IPS-18c (cell line): ENCODE measurements around the gene ITGAL.
A peak's percentile ranks its signal among the peaks of the same experiment; 100 is the strongest.
"Not testable (repeated sequence)": the region's sequence is repeated elsewhere in the genome, so short reads cannot be mapped to it uniquely, and the experiment has no call there.

Experiments
- H3K4me3 ChIP-seq: 2 replicates; pipeline ENCODE4 v1.7.0; 2013; ENCODE audit warnings: low read depth, mild to moderate bottlenecking, low read length, moderate library complexity; ENCODE audit not compliant: insufficient read depth
- H3K9me3 ChIP-seq: one replicate; pipeline ENCODE4 v1.6.1; 2013; ENCODE audit warnings: mild to moderate bottlenecking, low read length, moderate library complexity; ENCODE audit not compliant: control insufficient read depth, insufficient read depth

The ITGAL gene

DNA sequence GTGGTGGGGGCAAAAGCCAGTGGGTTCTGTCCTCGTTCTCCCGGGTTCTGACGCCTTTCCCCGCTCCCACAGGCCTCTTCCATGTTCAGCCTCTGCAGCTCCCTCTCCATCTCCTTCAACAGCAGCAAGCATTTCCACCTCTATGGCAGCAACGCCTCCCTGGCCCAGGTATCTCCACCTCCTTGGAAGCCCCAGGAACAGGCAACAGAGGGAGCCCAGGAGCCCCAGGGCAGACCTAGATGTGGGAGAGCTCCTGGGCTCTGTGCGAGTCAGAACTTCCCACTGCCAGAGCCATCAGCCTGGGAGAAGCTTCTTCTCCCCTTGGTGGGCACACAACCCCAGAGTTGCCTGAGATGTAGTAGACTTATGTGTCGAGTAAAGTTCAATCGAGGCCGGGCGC, 46.0 kb downstream of the ITGAL start:
- H3K4me3 ChIP-seq = no peak overlapping the region
- no peaks in the 10 kb centered on the region for H3K9me3 ChIP-seq

DNA sequence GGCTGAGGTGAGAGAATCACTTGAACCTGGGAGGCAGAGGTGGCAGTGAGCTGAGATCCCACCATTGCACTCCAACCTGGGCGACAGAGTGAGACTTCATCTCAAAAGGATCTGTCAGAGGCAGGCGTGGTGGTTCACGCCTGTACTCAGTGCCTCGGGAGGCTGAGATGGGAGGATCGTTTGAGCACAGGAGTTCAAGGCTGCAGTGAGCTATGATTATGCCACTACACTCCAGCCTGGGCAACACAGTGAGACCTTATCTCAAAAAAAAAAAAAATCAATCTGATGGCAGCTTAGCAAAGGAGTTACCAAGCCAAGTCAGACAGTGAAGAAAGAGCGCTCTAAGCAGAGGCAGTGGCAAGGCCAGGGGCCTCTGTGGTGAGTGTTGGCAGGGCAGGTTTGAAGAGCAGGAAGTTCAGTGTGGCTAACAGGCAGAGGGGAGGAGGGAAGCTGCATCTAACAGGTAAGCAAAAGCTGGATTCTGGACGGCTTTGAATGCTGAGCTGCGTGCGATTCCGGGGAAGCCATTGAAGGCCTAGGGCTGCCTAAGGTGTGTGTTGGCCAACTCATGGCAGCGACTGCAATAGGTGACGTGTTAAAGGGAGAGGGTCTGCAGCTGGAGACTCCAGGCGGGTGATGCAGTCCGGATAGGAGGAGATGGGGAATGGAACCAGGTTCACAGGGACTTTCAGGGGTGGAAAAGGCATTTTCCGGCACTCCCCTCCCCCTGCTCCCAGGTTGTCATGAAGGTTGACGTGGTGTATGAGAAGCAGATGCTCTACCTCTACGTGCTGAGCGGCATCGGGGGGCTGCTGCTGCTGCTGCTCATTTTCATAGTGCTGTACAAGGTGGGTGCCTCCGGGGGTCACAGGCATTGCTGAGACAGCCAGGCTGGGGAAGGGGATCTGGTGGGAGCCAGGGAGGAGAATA, 46.8 kb downstream of the ITGAL start:
- Histone ChIP-seq H3K9me3 (no peaks in the 10 kb centered on the region), H3K4me3 (no peak overlapping the region)

DNA sequence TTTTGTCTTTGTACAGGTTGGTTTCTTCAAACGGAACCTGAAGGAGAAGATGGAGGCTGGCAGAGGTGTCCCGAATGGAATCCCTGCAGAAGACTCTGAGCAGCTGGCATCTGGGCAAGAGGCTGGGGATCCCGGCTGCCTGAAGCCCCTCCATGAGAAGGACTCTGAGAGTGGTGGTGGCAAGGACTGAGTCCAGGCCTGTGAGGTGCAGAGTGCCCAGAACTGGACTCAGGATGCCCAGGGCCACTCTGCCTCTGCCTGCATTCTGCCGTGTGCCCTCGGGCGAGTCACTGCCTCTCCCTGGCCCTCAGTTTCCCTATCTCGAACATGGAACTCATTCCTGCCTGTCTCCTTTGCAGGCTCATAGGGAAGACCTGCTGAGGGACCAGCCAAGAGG, 48.9 kb downstream of the ITGAL start:
- Histone ChIP-seq H3K9me3 (no peaks in the 10 kb centered on the region), H3K4me3 (no peak overlapping the region)

DNA sequence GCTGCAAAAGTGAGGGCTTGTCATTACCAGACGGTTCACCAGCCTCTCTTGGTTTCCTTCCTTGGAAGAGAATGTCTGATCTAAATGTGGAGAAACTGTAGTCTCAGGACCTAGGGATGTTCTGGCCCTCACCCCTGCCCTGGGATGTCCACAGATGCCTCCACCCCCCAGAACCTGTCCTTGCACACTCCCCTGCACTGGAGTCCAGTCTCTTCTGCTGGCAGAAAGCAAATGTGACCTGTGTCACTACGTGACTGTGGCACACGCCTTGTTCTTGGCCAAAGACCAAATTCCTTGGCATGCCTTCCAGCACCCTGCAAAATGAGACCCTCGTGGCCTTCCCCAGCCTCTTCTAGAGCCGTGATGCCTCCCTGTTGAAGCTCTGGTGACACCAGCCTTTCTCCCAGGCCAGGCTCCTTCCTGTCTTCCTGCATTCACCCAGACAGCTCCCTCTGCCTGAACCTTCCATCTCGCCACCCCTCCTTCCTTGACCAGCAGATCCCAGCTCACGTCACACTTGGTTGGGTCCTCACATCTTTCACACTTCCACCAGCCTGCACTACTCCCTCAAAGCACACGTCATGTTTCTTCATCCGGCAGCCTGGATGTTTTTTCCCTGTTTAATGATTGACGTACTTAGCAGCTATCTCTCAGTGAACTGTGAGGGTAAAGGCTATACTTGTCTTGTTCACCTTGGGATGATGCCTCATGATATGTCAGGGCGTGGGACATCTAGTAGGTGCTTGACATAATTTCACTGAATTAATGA, 49.5 kb downstream of the ITGAL start:
- Histone ChIP-seq H3K9me3 (no peaks in the 10 kb centered on the region), H3K4me3 (no peak overlapping the region)

DNA sequence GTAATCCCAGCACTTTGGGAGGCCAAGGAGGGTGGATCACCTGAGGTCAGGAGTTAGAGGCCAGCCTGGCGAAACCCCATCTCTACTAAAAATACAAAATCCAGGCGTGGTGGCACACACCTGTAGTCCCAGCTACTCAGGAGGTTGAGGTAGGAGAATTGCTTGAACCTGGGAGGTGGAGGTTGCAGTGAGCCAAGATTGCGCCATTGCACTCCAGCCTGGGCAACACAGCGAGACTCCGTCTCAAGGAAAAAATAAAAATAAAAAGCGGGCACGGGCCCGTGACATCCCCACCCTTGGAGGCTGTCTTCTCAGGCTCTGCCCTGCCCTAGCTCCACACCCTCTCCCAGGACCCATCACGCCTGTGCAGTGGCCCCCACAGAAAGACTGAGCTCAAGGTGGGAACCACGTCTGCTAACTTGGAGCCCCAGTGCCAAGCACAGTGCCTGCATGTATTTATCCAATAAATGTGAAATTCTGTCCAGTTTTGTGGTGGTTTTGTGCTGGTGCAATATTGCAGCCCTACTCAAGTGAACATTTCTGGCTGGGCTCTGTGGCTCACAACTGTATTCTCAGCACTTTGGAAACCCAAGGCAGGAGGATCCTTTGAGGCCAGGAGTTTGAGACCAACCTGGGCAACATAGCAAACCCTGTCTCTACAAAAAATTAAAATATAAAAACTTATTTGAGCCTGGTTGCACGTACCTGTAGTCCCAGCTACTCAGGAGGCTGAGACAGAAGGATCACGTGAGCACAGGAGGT, 50.3 kb downstream of the ITGAL start:
- H3K4me3 ChIP-seq, H3K9me3 ChIP-seq: not testable (repeated sequence)

DNA sequence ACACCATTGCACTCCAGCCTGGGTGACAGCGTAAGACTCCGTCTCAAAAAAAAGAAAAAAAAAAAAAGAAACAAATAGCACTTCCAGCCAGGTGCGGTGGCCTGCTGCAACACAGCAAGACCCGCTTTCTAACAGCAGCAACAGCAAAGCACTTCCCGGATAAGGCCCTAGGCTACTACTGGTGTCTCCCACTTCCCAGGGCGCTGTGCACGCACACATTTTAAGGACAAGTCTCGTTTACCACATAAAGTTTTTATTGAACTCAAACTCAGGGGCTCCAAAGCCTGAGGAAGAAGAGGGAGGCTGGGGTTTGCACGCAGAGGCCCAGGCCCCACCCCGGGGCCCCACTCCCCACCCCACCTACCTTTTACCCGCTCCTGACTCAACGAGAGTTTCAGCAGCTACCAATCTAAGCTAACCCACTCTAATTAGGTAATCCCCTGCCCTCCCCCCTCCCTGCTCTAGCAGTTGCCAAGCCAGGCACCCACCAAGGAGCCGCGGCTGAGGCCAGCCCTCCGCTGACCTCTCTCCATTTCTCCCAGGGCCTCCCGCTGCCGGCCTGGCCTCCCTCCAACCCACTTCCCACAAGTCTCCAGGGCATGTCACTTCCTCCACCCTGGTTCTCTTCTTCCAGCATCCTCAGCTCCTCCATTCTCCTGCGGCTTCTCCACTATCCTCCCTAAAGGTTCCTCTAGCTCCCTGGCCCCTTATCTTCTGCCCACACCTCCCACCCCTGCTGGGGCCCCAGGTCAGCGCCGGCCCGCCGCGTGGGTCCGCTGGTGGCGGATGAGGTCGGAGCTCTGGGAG, 51.4 kb downstream of the ITGAL start:
- Histone ChIP-seq H3K4me3 (no peak overlapping the region), H3K9me3 (no peaks in the 10 kb centered on the region)

DNA sequence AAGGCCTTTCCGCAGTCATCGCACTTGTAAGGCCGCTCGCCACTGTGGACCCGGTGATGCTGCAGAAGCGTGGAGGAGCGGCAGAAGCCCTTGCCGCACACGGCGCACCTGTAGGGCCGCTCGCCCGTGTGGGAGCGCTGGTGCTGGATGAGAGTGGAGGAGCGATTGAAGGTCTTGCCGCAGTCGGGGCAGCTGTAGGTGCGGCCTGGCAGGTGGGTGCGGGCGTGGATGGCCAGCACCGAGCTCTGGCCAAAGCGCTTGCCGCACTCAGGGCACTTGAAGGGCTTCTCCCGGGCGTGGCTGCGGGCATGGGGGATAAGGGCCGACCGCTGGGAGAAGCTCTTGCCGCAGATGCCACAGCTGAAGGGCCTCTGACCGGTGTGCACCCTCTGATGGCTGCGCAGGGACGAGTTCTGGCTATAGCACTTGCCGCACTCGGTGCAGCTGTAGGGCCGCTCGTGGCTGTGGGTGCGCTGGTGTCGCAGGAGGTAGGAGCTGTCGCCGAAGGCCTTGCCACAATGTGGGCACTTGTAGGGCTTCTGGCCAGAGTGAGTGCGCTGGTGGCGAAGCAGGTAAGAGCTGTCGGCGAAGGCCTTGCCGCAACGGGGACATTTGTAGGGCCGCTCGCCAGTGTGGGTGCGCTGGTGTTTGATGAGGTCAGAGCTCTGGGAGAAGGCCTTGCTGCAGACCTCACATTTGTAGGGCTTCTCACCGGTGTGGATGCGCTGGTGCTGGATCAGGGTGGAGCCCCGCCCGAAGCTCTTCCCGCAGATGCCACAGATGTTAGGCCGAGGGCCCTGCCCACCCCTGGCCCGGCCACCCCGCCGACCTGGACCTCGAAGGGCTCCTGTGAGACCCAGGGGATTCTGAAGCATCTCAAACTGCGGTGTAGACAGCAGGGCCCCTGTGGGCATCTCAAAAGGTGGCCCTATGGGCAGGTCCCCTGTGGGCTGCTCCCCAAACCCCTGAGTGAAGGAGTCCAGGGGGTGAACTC, 52.3 kb downstream of the ITGAL start:
- no peak overlapping the region for H3K4me3 ChIP-seq
- no peaks in the 10 kb centered on the region for H3K9me3 ChIP-seq

DNA sequence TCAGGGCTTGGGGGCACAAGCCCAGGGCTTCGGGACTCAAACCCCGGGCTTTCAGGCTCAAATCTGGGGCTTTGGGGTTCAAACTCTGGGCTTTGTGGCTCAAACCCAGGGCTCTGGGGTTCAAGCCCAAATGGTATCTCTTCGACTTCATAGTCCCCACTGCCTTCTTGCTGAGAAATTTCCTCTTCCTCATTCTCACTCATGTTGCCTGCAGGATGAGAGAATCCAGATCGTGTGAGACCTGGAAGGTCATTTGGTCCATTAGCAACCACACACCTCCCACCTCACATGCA, 53.2 kb downstream of the ITGAL start:
- peak overlapping the region; percentile 69 for H3K4me3 ChIP-seq

DNA sequence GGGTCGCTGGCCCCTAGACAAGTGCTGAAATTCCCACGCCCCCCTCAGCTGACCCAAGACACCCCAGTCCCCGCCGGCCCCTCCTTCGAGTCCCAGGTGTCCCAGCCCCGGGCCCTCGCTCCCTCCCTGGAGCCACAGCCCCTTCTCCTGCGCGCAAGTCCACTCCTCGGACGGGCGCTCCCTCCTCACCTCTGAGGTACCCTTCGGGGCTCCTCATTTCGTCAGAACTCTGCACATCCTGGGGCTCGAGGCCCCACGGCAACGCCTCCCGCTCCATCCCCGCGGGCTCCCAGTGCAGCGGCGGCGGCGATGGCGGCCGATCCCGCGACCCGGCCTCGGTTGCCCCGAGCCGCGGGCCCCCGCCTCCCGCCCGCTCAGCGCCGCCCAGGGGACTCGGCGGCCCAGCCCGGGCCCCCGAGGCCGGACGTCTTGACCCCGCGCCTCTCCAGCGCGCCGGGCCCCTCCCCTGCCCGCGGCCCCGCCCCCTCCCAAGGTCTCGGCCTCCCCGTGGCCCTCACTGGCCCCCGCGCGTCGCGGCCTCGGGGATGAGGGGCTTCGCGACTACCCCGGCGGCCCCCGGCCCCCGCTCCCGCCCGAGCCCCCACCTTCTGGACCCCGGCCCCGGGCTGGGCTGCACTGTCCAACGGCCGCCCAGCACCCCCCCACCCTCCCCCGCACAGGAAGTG, 53.7 kb downstream of the ITGAL start, which contains the start of gene ZNF768:
ZNF768 (minus strand) TSS at position 430 of the 686 bp plus-strand sequence; CDS start at position 277, 153 bp downstream.
- H3K9me3 ChIP-seq = no peaks in the 10 kb centered on the region
- peak within 1 kb of the TSS; percentile 78 for H3K4me3 ChIP-seq

More for the DNA sequence above, 53.2 kb downstream of the ITGAL start:
- H3K9me3 ChIP-seq = no peaks in the 10 kb centered on the region

DNA sequence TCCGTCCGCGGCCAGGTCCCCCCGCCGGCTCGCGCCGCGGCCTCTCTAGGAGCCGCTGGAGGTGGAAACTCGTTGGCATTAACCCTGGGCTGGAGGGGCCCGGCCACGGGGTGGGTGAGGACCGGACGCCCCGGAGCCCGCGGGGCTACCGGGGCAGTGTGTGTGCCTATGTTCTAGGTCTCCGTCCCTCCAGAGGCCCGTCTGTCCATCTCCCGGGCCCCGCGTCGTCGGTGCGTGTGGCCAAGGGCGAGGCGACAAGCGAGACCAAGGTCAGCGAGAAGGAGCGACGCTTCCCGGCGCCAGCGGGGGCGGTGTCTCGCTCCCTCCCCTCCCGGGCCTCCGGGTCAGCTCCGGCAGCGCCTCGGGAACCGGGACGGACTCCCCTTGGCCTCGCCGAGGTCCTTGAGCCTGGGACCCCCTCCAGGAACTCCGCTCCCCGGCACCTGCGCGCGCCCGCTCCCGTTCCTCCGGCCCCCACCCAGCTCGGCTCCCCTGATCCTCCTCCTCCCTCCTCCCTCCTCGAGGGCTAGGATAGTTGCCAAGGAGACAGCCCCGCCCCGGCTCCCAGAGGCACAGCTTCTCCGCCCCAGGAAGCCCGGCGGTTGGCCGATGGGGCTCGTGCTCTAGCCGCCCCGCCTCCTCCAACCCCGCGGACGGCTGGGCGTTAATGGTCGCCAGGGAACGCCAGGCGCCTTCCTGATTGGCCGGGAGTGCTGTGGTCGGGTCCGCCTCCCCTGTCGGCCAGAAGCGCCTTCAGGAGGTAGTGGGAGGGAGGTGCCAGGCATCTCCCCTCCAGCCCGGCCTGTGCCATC, 54.5 kb downstream of the ITGAL start:
- peak overlapping the region; percentile 78 for H3K4me3 ChIP-seq
- no peaks in the 10 kb centered on the region for H3K9me3 ChIP-seq

DNA sequence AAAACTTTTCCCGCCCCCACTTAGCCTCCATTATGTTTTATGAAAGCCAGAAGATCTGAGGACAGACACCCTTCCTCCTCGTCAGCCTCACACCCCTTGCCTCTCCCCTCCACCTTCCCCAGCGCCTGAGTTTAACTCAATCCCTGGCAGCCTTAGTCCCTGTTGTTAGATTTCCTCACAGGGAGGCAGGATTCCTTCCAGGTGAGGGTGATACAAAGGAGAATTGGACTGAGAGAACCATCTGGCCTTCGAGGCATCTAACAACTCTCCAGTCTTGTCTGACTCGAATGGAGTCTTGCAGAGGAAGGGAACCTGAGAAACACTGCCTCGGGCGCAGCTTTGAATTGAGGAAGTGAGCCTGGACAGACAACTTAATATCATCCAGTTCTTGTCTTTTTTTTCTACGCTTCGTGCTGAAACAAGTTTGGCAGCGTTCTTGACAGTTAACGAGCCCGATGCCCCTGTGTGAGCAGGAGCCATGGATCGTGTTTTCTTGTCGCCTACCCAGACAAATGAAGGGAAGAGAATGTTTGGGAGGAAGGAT, 55.2 kb downstream of the ITGAL start:
- Histone ChIP-seq H3K4me3 (peak overlapping the region; percentile 30; the same call in 1 of the 2 replicates), H3K9me3 (no peaks in the 10 kb centered on the region)

DNA sequence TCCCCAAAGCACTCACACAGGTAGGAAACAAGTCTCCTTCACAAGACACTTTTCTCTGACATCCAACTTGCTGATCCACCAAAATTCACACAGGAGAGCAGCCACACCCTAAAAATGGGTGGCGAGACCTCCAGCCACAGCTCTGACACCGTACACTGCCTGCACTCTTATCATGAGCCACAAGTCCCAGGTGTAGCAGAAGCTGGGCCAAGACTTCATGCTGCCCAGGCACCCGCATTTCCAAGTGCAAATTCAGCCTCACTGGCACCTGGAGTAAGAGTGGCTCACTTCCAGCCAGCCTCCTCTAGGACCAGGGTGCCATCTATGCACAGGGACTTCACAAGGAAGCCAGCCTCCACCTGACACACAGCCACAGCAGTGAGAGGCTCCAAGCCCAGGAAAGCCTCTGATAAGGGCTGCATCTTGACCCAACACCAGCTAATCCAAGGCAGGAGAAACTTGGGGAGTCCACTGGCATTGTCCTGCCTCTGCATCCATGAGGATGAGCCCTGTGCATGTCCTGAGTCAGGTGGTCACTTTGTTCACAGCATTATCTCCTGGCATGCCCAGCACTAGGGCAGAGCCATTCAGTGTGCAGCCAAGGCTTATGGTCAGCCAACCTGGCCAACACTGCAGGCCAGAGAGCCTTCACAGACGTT, 56.4 kb downstream of the ITGAL start:
- H3K4me3 ChIP-seq = no peak overlapping the region
- no peaks in the 10 kb centered on the region for H3K9me3 ChIP-seq

DNA sequence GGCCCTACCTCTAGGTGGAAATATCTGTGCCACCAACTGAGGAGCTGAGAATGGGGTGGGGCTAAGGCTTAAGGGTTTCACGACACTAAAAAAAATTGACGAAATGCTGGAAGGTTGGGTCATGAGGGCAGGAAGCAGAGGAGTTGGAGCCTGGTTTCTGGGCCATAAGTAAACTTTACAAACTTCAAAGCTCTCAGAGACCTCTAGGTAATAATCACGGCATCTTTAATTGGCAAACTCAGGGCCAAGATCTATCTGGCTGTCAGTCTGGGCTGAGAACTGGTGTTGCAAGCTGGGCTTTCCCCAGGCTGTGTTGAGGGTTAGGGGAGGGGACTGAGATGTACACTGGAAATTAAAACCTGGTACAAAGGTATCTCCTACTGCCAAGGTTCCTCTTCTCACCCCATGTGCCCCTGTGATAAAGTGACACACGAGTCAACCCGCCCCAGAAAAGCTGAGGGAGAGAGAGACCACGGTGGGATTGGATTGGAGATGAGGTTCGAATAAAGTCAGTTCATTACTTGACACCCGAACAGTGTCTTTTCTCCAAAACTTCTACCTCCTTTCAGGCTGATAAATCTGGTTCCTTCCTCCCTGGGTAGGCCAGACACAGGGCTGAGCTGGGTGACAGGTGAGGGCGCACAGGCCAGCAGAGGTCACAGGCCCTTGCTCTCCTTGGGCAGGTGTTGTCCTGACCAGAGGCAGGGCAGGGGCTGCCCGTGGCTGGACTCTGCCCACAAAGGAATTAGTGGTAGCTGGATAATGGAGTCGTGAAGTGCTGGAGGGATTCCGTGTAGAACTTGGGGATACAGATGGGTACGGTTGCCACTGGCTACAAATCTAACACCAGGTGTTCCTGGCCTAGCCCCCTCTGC, 57.9 kb downstream of the ITGAL start:
- no peak overlapping the region for H3K4me3 ChIP-seq
- H3K9me3 ChIP-seq = no peaks in the 10 kb centered on the region
